Mesenchymal stem cell (in vitro differentiated cells and primary cell): ENCODE results near the gene MAN1B1.
A peak's percentile ranks its signal among the peaks of the same experiment; 100 is the strongest.

ENCODE experiments used
- DNase-seq: peaks from one replicate; pipeline ENCODE4 v3.0.0-alpha.2; 2013
- H2AFZ ChIP-seq: one replicate; pipeline ENCODE4 v1.6.1; 2013; ENCODE audit warnings: low read depth, mild to moderate bottlenecking, control low read depth, inconsistent platforms, low read length, moderate library complexity
- H2AK5ac ChIP-seq: 2 replicates; pipeline ENCODE4 v1.6.1; 2013; ENCODE audit warnings: low read length, moderate library complexity, mild to moderate bottlenecking, inconsistent platforms; ENCODE audit not compliant: severe bottlenecking
- H2BK120ac ChIP-seq: one replicate; pipeline ENCODE4 v1.6.1; 2013; ENCODE audit warnings: low read depth, mild to moderate bottlenecking, inconsistent platforms, low read length, moderate library complexity
- H2BK12ac ChIP-seq, 2 experiments: one replicate each; pipeline ENCODE4 v1.6.1; 2013; ENCODE audit warnings: inconsistent platforms in 2 of 2, low read length in 2 of 2, mild to moderate bottlenecking in 2 of 2, moderate library complexity in 2 of 2, control low read depth in 1 of 2
- H2BK15ac ChIP-seq: one replicate; pipeline ENCODE4 v1.6.1; 2013; ENCODE audit warnings: mild to moderate bottlenecking, low read depth, inconsistent platforms; ENCODE audit not compliant: poor library complexity, severe bottlenecking
- H2BK5ac ChIP-seq: 2 replicates; pipeline ENCODE4 v1.6.1; 2013; ENCODE audit warnings: low read depth, mild to moderate bottlenecking, low read length, control low read depth, inconsistent platforms; ENCODE audit not compliant: poor library complexity, severe bottlenecking
- H3K14ac ChIP-seq, 2 experiments: one replicate each; pipeline ENCODE4 v1.6.1; 2013; ENCODE audit warnings: inconsistent platforms in 2 of 2, low read length in 2 of 2, control low read depth in 1 of 2, mild to moderate bottlenecking in 1 of 2, moderate library complexity in 1 of 2
- H3K18ac ChIP-seq, 2 experiments: one replicate each; pipeline ENCODE4 v1.6.1; 2013; ENCODE audit warnings: inconsistent platforms in 2 of 2, low read length in 2 of 2, control low read depth in 1 of 2, low read depth in 1 of 2, mild to moderate bottlenecking in 1 of 2
- H3K23ac ChIP-seq, 2 experiments: one replicate each; pipeline ENCODE4 v1.6.1; 2013; ENCODE audit warnings: inconsistent platforms in 2 of 2, low read length in 2 of 2, mild to moderate bottlenecking in 2 of 2, moderate library complexity in 2 of 2, control low read depth in 1 of 2
- H3K27ac ChIP-seq: 2 replicates; pipeline ENCODE4 v1.5.1; 2013; ENCODE audit warnings: mild to moderate bottlenecking, moderate library complexity, low read length, control low read depth, inconsistent platforms; ENCODE audit not compliant: poor library complexity, severe bottlenecking
- H3K27me3 ChIP-seq, 2 experiments: 2 replicates each; pipeline versions ENCODE4 v1.6.1 to v1.7.0; 2013; ENCODE audit warnings: low read length in 2 of 2, mild to moderate bottlenecking in 2 of 2, moderate library complexity in 2 of 2, control low read depth in 1 of 2, inconsistent platforms in 1 of 2; ENCODE audit not compliant: control insufficient read depth in 1 of 2, insufficient read depth in 1 of 2
- H3K36me3 ChIP-seq, 2 experiments: 2 replicates each; pipeline versions ENCODE4 v1.6.1 to v1.7.0; 2013; ENCODE audit warnings: low read length in 2 of 2, control low read depth in 1 of 2, inconsistent platforms in 1 of 2, low read depth in 1 of 2, mild to moderate bottlenecking in 1 of 2; ENCODE audit not compliant: insufficient read depth in 2 of 2, control insufficient read depth in 1 of 2
- H3K4ac ChIP-seq, 2 experiments: one replicate each; pipeline ENCODE4 v1.6.1; 2013; ENCODE audit warnings: inconsistent platforms in 2 of 2, low read length in 2 of 2, mild to moderate bottlenecking in 2 of 2, moderate library complexity in 2 of 2, control low read depth in 1 of 2, low read depth in 1 of 2
- H3K4me1 ChIP-seq: 2 replicates; pipeline ENCODE4 v1.6.1; 2013; ENCODE audit warnings: low read depth, low read length, control low read depth; ENCODE audit not compliant: control insufficient read depth, insufficient read depth
- H3K4me2 ChIP-seq: 2 replicates; pipeline ENCODE4 v1.6.1; 2013; ENCODE audit warnings: low read length, mild to moderate bottlenecking, inconsistent platforms; ENCODE audit not compliant: poor library complexity, severe bottlenecking
- H3K4me3 ChIP-seq, 2 experiments: 2 replicates each; pipeline versions ENCODE4 v1.5.1 to v1.7.0; 2013; ENCODE audit warnings: low read length in 2 of 2, mild to moderate bottlenecking in 2 of 2, control low read depth in 1 of 2, low read depth in 1 of 2; ENCODE audit not compliant: insufficient read depth in 1 of 2
- H3K79me1 ChIP-seq: replicated peaks from 2 replicates; pipeline ENCODE4 v1.6.1; 2013; ENCODE audit warnings: mild to moderate bottlenecking, control low read depth, low read length, inconsistent platforms; ENCODE audit not compliant: poor library complexity, severe bottlenecking
- H3K9ac ChIP-seq: 2 replicates; pipeline ENCODE4 v1.7.0; 2013; ENCODE audit warnings: mild to moderate bottlenecking, low read length, moderate library complexity
- H3K9me3 ChIP-seq: 2 replicates; pipeline ENCODE4 v1.7.0; 2013; ENCODE audit warnings: mild to moderate bottlenecking, low read length; ENCODE audit not compliant: control insufficient read depth
- H4K8ac ChIP-seq: one replicate; pipeline ENCODE4 v1.6.1; 2013; ENCODE audit warnings: inconsistent platforms, mild to moderate bottlenecking, low read length, moderate library complexity
- H4K91ac ChIP-seq: one replicate; pipeline ENCODE4 v1.6.1; 2013; ENCODE audit warnings: mild to moderate bottlenecking, low read length, inconsistent platforms
- WGBS: methylation state at CpG from one replicate; pipeline ENCODE4 v1.1.7; 2013; ENCODE audit warnings: mixed read lengths; 5-methylcytosine and 5-hydroxymethylcytosine counted together

The MAN1B1 gene

DNA sequence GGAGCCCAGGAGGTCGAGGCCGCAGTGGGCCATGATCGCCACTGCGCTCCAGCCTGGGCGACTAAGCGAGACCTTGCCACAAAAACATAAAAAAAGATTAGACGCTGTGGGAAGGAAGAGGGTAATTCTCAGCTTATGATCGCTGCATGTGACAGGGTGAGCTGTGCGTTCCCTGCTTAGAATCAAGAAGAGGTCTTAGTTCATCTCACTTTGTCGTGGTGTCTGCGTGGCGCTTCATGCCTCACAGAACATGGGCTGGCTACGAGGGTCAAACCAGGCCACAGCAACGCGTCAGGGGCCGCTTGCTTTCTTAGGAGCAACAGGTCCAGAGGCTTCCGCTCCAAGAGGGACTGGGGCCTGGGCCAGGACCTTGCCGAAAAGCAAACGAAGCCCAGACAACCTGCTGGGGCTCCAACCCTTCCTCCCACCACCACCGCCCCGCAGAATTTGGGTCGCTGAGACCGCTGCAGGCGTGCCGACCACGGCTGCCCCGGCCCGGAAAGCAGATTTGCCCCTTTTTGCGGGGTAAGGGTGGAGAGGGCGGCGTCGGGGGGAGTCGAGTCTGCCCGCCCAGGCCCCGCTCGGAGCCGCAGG is 42.2 kb downstream of the MAN1B1 start:
- Histone ChIP-seq H2AK5ac (no peak overlapping the region), H3K23ac (no peak overlapping the region), H4K91ac (peak overlapping the region; percentile 84), H3K4me1 (peaks cover 22% of the 10 kb centered on the region), H3K27ac (no peak overlapping the region), H2BK5ac (no peak overlapping the region), H2BK120ac (no peak overlapping the region), H3K4me2 (peak overlapping the region; percentile 75), H3K9me3 (no peaks in the 10 kb centered on the region), H3K18ac (peak overlapping the region; percentile 65 to 85), H3K9ac (peak overlapping the region; percentile 91), H3K27me3 (no peaks in the 10 kb centered on the region), H3K79me1 (peaks cover 14% of the 10 kb centered on the region), H3K14ac (peak overlapping the region in 1 of 2 experiments; percentile 2), H2BK12ac (no peak overlapping the region), H4K8ac (peak overlapping the region; percentile 94), H2AFZ (peak overlapping the region; percentile 32), H3K4ac (peak overlapping the region; percentile 62 to 69), H2BK15ac (no peak overlapping the region), H3K36me3 (peaks cover 0 to 8% of the 10 kb centered on the region in 2 experiments), H3K4me3 (peak overlapping the region; percentile 78 to 92)
- 27% methylated on average over 36 of the region's 37 CpGs for WGBS
- peak; percentile 57 for DNase-seq

DNA sequence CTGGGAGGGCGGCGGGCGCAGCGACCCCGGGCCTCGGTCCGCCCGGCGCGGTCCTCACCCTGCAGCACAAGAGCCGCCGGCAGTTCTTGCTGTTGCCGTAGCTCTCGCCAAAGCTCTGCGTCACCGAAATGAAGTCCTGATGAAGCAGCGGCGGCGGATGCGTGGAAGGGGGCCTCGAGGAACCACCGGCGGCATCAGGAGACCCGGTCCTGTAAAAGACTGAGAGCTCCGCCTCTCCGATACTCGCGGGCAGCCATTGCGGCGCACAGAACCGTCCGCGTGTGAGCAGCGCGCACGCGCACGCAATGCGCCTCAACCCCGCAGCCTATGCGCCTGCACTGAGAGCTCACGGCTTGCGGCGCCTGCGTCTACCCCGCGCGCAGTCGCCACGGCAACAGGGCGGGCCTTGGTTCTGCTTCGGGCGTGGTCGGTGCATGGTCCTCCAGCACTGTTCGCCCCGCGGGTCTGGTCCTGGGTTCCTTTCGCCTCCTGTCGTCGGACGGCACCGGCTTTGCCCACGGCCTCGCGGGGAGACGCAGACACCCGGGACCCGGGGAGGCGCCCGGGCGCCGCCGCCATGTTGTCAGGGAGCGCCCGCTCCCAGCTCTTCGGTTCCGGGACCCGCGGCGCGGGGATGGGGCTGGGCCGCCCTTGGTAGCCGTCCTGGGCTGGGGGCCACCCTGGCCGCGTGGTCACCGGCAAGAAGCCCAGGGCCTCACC is 42.8 kb downstream of the MAN1B1 start:
- Histone ChIP-seq H2AK5ac (no peak overlapping the region), H2BK120ac (peak overlapping the region; percentile 64), H3K23ac (peak overlapping the region in 1 of 2 experiments; percentile 70), H2BK5ac (no peak overlapping the region), H2BK15ac (peak overlapping the region; percentile 44), H3K9me3 (no peaks in the 10 kb centered on the region), H3K79me1 (peaks cover 12% of the 10 kb centered on the region), H3K4me2 (peak overlapping the region; percentile 75), H4K91ac (peak overlapping the region; percentile 84), H2BK12ac (no peak overlapping the region), H3K36me3 (peaks cover 0 to 8% of the 10 kb centered on the region in 2 experiments), H3K27ac (peak overlapping the region; percentile 47), H3K18ac (peak overlapping the region; percentile 85 to 91), H4K8ac (peak overlapping the region; percentile 94), H3K27me3 (no peaks in the 10 kb centered on the region), H3K4me3 (peak overlapping the region; percentile 78 to 92), H2AFZ (peak overlapping the region; percentile 86), H3K4ac (peak overlapping the region; percentile 80 to 89), H3K4me1 (peaks cover 22% of the 10 kb centered on the region), H3K14ac (peak overlapping the region in 1 of 2 experiments; percentile 72), H3K9ac (peak overlapping the region; percentile 91)
- WGBS, result under 1% methylated on average over 76 of the region's 86 CpGs
- peak; percentile 94 for DNase-seq

DNA sequence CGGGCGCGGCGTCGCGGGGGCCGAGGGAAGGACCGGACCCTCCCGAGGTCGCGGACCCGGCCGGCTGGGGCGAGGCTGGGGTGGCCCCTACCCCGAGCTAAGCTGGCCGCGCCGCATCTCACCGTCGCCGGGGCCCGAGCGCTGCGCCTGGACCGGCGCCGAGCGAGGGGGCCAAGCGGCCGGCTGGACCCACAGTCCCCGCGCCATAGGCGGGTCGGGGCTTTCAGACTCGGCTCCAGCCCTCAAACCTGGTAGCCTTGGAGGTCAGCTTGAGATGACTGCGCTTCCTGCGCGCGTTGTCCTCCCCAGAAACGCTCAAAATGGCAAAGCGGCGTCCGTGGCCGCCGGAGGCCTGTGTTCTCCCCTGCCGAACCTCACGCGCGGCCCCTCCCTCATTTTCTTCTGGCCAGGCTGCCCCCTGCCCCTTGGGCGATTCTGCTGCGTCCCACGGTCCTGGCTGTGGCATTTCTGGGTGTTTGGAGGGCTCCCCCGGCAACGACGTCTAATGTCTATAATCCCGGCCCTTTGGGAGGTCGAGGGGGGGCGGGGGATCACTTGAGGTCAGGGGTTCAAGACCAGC is 43.5 kb downstream of the MAN1B1 start:
- H3K36me3 ChIP-seq, result peaks cover 0 to 8% of the 10 kb centered on the region in 2 experiments
- H3K4me2 ChIP-seq, result peak overlapping the region; percentile 71
- WGBS, result 8% methylated on average over 58 of the region's 58 CpGs
- no peak overlapping the region for H2BK5ac ChIP-seq
- H2BK120ac ChIP-seq, result peak overlapping the region; percentile 64
- H4K91ac ChIP-seq, result peak overlapping the region; percentile 55
- H3K79me1 ChIP-seq, result peaks cover 12% of the 10 kb centered on the region
- H3K4ac ChIP-seq, result peak overlapping the region; percentile 80 to 89
- H4K8ac ChIP-seq, result peak overlapping the region; percentile 92
- peak overlapping the region; percentile 71 to 91 for H3K18ac ChIP-seq
- peak; percentile 18 for DNase-seq
- H2BK15ac ChIP-seq, result peak overlapping the region; percentile 44
- H2BK12ac ChIP-seq, result peak overlapping the region in 1 of 2 experiments; percentile 42
- H2AK5ac ChIP-seq, result no peak overlapping the region
- H3K27me3 ChIP-seq, result no peaks in the 10 kb centered on the region
- H3K4me3 ChIP-seq, result peak overlapping the region; percentile 78 to 92
- H3K9ac ChIP-seq, result peak overlapping the region; percentile 91
- peaks cover 22% of the 10 kb centered on the region for H3K4me1 ChIP-seq
- peak overlapping the region; percentile 86 for H2AFZ ChIP-seq
- H3K27ac ChIP-seq, result no peak overlapping the region
- H3K23ac ChIP-seq, result peak overlapping the region in 1 of 2 experiments; percentile 70
- peak overlapping the region in 1 of 2 experiments; percentile 72 for H3K14ac ChIP-seq
- H3K9me3 ChIP-seq, result no peaks in the 10 kb centered on the region

DNA sequence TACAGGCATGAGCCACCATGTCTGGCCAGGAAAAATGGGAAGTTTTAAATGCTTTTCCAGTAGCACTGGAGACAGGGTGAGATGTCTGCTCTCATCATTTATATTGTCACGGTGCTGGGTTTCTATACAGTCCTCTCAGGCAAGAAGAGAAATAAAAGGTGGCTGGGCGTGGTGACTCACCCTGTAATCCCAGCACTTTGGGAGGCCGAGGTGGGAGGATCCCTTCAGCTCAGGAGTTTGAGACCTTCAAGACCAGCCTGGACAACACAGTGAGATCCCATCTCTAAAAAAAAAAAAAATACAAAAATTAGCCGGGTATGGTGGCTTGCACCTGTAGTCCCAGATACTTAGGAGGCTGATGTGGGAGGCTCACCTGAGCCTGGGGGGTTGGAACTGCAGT is 47.4 kb downstream of the MAN1B1 start:
- no peak for DNase-seq
- H4K91ac ChIP-seq, result no peak overlapping the region
- no peak overlapping the region for H2BK15ac ChIP-seq
- no peak overlapping the region for H3K14ac ChIP-seq
- H3K79me1 ChIP-seq, result peaks cover 4% of the 10 kb centered on the region
- H2BK12ac ChIP-seq, result no peak overlapping the region
- no peak overlapping the region for H3K4me3 ChIP-seq
- no peak overlapping the region for H3K27ac ChIP-seq
- peaks cover 0 to 3% of the 10 kb centered on the region in 2 experiments for H3K36me3 ChIP-seq
- H2BK120ac ChIP-seq, result no peak overlapping the region
- H3K27me3 ChIP-seq, result peaks cover 28 to 33% of the 10 kb centered on the region in 2 experiments
- no peak overlapping the region for H3K4ac ChIP-seq
- H3K4me1 ChIP-seq, result peaks cover 8% of the 10 kb centered on the region
- no peak overlapping the region for H2BK5ac ChIP-seq
- H3K23ac ChIP-seq, result no peak overlapping the region
- H2AFZ ChIP-seq, result no peak overlapping the region
- H2AK5ac ChIP-seq, result no peak overlapping the region
- 80% methylated on average over 3 of the region's 4 CpGs for WGBS
- no peaks in the 10 kb centered on the region for H3K9me3 ChIP-seq
- H3K18ac ChIP-seq, result no peak overlapping the region
- H3K9ac ChIP-seq, result no peak overlapping the region
- H4K8ac ChIP-seq, result no peak overlapping the region
- H3K4me2 ChIP-seq, result no peak overlapping the region
